ENCODE measurements around the gene SLTM.

SLTM gene

DNA sequence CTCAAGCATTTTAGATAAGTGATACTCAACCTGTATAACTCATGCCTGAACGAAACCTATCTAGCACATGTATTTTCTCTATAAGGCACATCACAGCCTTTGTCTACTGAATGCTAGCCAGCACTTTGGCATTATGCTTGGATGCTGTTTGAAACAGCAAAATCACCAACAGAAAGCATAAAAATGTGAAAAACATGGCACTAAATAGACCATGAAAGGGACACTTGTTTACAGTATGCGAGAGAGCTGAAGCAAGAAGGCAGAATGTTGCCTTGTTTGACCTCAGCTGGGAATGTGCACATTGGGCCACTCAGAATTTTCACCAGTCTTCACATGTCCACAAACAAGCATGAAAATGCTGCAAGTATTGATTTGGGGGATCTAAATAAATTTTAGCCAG, 102.9 kb downstream of the SLTM start:
- FAIRE-seq = no peak
- TF ChIP-seq POLR2A (IDR thresholded peaks at IDR 0.05; ENCODE audit: low read depth, low read length) = no peak
- no peak for TF ChIP-seq POLR2AphosphoS5 (IDR thresholded peaks at IDR 0.05; ENCODE audit: low read depth, low read length)
- no peak for TF ChIP-seq TAF1 (IDR thresholded peaks at IDR 0.05; ENCODE audit: borderline replicate concordance, low read depth, low read length)
- DNase-seq (ENCODE audit: insufficient read length) = no peak

Measured in GM12892 (cell line).